HepG2 (cell line): ENCODE results near the gene VAC14. TPM values are rescaled to one million over a fixed set of nuclear protein-coding genes. Genes with fewer than 3 reads are reported as not detected.
A peak's percentile ranks its signal among the peaks of the same experiment; 100 is the strongest.

Experiments used
- ETV5 ChIP-seq: IDR thresholded peaks from 2 replicates; pipeline ENCODE4 v1.6.1; 2018; ENCODE audit warnings: missing biosample characterization, missing genetic modification reagents, inconsistent platforms, borderline replicate concordance
- GATA4 ChIP-seq: sonication (generic); IDR thresholded peaks from 2 replicates; pipeline ENCODE4 v1.6.1; 2016; ENCODE audit warnings: antibody characterized with exemption, low read depth, borderline replicate concordance
- GPN1 ChIP-seq: sonication (generic); formaldehyde crosslinking; IDR thresholded peaks from 2 replicates; pipeline ENCODE4 v1.5.1; 2020; ENCODE audit warnings: missing genetic modification reagents, borderline replicate concordance
- HOXA7 ChIP-seq: sonication (generic); formaldehyde crosslinking; IDR thresholded peaks from 2 replicates; pipeline ENCODE4 v1.8.1; 2022; ENCODE audit warnings: mild to moderate bottlenecking, missing genetic modification reagents, moderate library complexity
- IKZF4 ChIP-seq: sonication (generic); formaldehyde crosslinking; IDR thresholded peaks from 2 replicates; pipeline ENCODE4 v1.5.1; 2020; ENCODE audit warnings: borderline replicate concordance, mild to moderate bottlenecking, low read depth, missing genetic modification reagents; ENCODE audit errors: not compliant biosample characterization
- MTF2 ChIP-seq: sonication (generic); formaldehyde crosslinking; IDR thresholded peaks from 2 replicates; pipeline ENCODE4 v1.5.0; 2020; ENCODE audit warnings: missing genetic modification reagents, borderline replicate concordance
- RAD51 ChIP-seq: fragments of 450-650 bp; IDR thresholded peaks from 2 replicates; pipeline ENCODE4 v1.6.1; 2016; ENCODE audit warnings: borderline replicate concordance
- RELA ChIP-seq: sonication (generic); formaldehyde crosslinking; IDR thresholded peaks from 2 replicates; pipeline ENCODE4 v1.4.0; 2020; ENCODE audit warnings: missing genetic modification reagents
- RNF2 ChIP-seq: fragments of 450-650 bp; conservative IDR thresholded peaks from 2 replicates; pipeline ENCODE4 v1.6.1; 2016; ENCODE audit warnings: low read depth
- SIX1 ChIP-seq: sonication (generic); formaldehyde crosslinking; IDR thresholded peaks from 2 replicates; pipeline ENCODE4 v1.4.0; 2020; ENCODE audit warnings: missing genetic modification reagents, borderline replicate concordance
- SYNCRIP ChIP-seq: fragments of 200-400 bp; formaldehyde crosslinking; IDR thresholded peaks from 2 replicates; pipeline ENCODE4 v1.6.1; 2018; ENCODE audit warnings: mild to moderate bottlenecking, low read depth, low read length; ENCODE audit not compliant: insufficient read depth
- ZFP36 ChIP-seq: fragments of 150-350 bp; IDR thresholded peaks from 2 replicates; pipeline ENCODE4 v1.6.1; 2018; ENCODE audit warnings: borderline replicate concordance, low read length, low read depth; ENCODE audit not compliant: partially characterized antibody
- ZFP41 ChIP-seq: sonication (generic); formaldehyde crosslinking; IDR thresholded peaks from 2 replicates; pipeline ENCODE4 v1.4.0; 2020; ENCODE audit warnings: mild to moderate bottlenecking, missing genetic modification reagents, borderline replicate concordance
- ZNF296 ChIP-seq: sonication (generic); formaldehyde crosslinking; conservative IDR thresholded peaks from 2 replicates; pipeline ENCODE4 v1.5.0; 2020; ENCODE audit warnings: mild to moderate bottlenecking, missing genetic modification reagents
- ZNF335 ChIP-seq: sonication (generic); formaldehyde crosslinking; IDR thresholded peaks from 2 replicates; pipeline ENCODE4 v1.4.0; 2020; ENCODE audit warnings: missing genetic modification reagents
- ZNF549 ChIP-seq: sonication (generic); formaldehyde crosslinking; IDR thresholded peaks from 2 replicates; pipeline ENCODE4 v1.5.0; 2020; ENCODE audit warnings: missing genetic modification reagents
- ZNF83 ChIP-seq: sonication (generic); formaldehyde crosslinking; IDR thresholded peaks from 2 replicates; pipeline ENCODE4 v1.4.0; 2020; ENCODE audit warnings: missing genetic modification reagents, mild to moderate bottlenecking, borderline replicate concordance
- polyA plus RNA-seq, 8 experiments: library from polyadenylated mRNA; depleted of rRNA in 3 of 8; stranded (reverse) in 7 of 8; unstranded in 1 of 8; fragments of >200 nt; fragmentation: Illumina TruSeq in 4 of 8; extraction: Trizol in 4 of 8; gene quantifications; 2 replicates each; pipeline versions ENCODE4 v1.2.1 to v1.2.3, GENCODE V29; 2011 to 2016; ENCODE audit warnings: low read depth in 4 of 8, missing spikeins in 1 of 8, mixed read lengths in 1 of 8; ENCODE audit not compliant: insufficient read depth in 1 of 8
- total RNA-seq, 5 experiments: library from RNA; depleted of rRNA; stranded (reverse); fragments of >200 nt; fragmentation: Illumina TruSeq; extraction: Trizol; gene quantifications; 2 replicates each; pipeline ENCODE4 v1.2.3, GENCODE V29; 2016; ENCODE audit warnings: low read depth in 1 of 5
- TF ChIP-seq, protein P1 (sequence below): sonication (generic); formaldehyde crosslinking; IDR thresholded peaks from 2 replicates; pipeline ENCODE4 v1.4.0; 2020; ENCODE audit warnings: missing genetic modification reagents
- TF ChIP-seq, protein P2 (sequence below): IDR thresholded peaks from 2 replicates; pipeline ENCODE4 v1.6.1; 2012; ENCODE audit warnings: low read depth, low read length, improper control_type of control experiment
- TF ChIP-seq, protein P3 (sequence below): IDR thresholded peaks from 2 replicates; pipeline ENCODE4 v1.6.1; 2016
- TF ChIP-seq, protein P4 (sequence below): sonication (generic); formaldehyde crosslinking; IDR thresholded peaks from 2 replicates; pipeline ENCODE4 v1.5.0; 2020; ENCODE audit warnings: missing genetic modification reagents
- TF ChIP-seq, protein P5 (sequence below): sonication (generic); formaldehyde crosslinking; conservative IDR thresholded peaks from 2 replicates; pipeline ENCODE4 v1.5.0; 2020; ENCODE audit warnings: missing genetic modification reagents

VAC14 gene
- total and polyA plus RNA-seq, 2 of the 13 experiments (the other 11 are each of a cell fraction or from before 2014, with no cell fraction given): 23.5 to 24.6 TPM

DNA sequence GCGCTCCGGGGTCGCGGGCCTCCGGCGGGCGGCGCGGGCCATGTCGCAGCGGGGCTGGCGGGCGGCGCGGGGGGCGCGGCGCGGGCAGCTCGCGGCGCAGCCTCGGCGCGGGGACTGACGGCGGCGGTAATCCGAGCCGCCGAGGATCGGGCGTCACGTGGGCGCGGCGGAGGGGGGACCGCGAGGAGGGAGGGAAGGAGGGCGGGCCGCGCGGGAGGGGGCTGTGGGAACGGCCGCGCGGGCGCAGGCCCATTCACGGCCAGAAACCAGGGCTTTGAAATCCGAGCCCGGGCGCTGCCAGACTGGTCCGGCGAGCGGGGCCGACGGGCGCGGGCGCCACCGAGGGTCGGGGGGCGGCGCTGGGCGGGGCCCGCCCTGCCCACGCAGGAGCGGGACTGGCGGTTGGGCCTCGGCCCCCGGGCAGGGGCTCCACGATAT lies 115.0 kb downstream of the VAC14 start, which contains the start of gene MTSS2 (continued):
- TF ChIP-seq GATA4 (no peak), ETV5 (no peak), IKZF4 (CRISPR knock-in tag) (no peak), RELA (CRISPR knock-in tag) (peak; percentile 56; the same call in 1 of the 2 replicates), ZNF549 (no peak), ZFP36 (no peak), RAD51 (no peak), GPN1 (no peak), ZNF335 (CRISPR knock-in tag) (no peak), ZNF296 (no peak), HOXA7 (CRISPR knock-in tag) (no peak), ZNF83 (CRISPR knock-in tag) (no peak), MTF2 (CRISPR knock-in tag) (no peak), SYNCRIP (no peak), SIX1 (CRISPR knock-in tag) (peak; percentile 89), ZFP41 (CRISPR knock-in tag) (no peak), RNF2 (no peak)
- TF ChIP-seq, protein P1, sequence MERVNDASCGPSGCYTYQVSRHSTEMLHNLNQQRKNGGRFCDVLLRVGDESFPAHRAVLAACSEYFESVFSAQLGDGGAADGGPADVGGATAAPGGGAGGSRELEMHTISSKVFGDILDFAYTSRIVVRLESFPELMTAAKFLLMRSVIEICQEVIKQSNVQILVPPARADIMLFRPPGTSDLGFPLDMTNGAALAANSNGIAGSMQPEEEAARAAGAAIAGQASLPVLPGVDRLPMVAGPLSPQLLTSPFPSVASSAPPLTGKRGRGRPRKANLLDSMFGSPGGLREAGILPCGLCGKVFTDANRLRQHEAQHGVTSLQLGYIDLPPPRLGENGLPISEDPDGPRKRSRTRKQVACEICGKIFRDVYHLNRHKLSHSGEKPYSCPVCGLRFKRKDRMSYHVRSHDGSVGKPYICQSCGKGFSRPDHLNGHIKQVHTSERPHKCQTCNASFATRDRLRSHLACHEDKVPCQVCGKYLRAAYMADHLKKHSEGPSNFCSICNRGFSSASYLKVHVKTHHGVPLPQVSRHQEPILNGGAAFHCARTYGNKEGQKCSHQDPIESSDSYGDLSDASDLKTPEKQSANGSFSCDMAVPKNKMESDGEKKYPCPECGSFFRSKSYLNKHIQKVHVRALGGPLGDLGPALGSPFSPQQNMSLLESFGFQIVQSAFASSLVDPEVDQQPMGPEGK: peak; percentile 93
- TF ChIP-seq, protein P2, sequence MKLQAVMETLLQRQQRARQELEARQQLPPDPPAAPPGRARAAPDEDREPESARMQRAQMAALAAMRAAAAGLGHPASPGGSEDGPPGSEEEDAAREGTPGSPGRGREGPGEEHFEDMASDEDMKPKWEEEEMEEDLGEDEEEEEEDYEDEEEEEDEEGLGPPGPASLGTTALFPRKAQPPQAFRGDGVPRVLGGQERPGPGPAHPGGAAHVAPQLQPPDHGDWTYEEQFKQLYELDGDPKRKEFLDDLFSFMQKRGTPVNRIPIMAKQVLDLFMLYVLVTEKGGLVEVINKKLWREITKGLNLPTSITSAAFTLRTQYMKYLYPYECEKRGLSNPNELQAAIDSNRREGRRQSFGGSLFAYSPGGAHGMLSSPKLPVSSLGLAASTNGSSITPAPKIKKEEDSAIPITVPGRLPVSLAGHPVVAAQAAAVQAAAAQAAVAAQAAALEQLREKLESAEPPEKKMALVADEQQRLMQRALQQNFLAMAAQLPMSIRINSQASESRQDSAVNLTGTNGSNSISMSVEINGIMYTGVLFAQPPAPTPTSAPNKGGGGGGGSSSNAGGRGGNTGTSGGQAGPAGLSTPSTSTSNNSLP: no peak
- TF ChIP-seq, protein P3, sequence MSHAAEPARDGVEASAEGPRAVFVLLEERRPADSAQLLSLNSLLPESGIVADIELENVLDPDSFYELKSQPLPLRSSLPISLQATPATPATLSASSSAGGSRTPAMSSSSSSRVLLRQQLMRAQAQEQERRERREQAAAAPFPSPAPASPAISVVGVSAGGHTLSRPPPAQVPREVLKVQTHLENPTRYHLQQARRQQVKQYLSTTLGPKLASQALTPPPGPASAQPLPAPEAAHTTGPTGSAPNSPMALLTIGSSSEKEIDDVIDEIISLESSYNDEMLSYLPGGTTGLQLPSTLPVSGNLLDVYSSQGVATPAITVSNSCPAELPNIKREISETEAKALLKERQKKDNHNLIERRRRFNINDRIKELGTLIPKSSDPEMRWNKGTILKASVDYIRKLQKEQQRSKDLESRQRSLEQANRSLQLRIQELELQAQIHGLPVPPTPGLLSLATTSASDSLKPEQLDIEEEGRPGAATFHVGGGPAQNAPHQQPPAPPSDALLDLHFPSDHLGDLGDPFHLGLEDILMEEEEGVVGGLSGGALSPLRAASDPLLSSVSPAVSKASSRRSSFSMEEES (CRISPR knock-in tag): peak; percentile 77; the same call in 1 of the 2 replicates
- TF ChIP-seq, protein P4, sequence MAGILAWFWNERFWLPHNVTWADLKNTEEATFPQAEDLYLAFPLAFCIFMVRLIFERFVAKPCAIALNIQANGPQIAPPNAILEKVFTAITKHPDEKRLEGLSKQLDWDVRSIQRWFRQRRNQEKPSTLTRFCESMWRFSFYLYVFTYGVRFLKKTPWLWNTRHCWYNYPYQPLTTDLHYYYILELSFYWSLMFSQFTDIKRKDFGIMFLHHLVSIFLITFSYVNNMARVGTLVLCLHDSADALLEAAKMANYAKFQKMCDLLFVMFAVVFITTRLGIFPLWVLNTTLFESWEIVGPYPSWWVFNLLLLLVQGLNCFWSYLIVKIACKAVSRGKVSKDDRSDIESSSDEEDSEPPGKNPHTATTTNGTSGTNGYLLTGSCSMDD (CRISPR knock-in tag): no peak
- TF ChIP-seq, protein P5, sequence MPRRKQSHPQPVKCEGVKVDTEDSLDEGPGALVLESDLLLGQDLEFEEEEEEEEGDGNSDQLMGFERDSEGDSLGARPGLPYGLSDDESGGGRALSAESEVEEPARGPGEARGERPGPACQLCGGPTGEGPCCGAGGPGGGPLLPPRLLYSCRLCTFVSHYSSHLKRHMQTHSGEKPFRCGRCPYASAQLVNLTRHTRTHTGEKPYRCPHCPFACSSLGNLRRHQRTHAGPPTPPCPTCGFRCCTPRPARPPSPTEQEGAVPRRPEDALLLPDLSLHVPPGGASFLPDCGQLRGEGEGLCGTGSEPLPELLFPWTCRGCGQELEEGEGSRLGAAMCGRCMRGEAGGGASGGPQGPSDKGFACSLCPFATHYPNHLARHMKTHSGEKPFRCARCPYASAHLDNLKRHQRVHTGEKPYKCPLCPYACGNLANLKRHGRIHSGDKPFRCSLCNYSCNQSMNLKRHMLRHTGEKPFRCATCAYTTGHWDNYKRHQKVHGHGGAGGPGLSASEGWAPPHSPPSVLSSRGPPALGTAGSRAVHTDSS: no peak
